SH-SY5Y (cell line): ENCODE measurements around the gene MARCHF3.

Source experiments
- GATA2 ChIP-seq: IDR thresholded peaks from 2 replicates; pipeline ENCODE4 v1.6.1; 2011; ENCODE audit warnings: mild to moderate bottlenecking, low read depth, low read length
- GATA3 ChIP-seq: IDR thresholded peaks from 2 replicates; pipeline ENCODE4 v1.6.1; 2011; ENCODE audit warnings: low read depth, mild to moderate bottlenecking, low read length, moderate library complexity

The MARCHF3 gene

GRCh38 chr5:126984632-126985031 lies 45.7 kb downstream of the MARCHF3 start:
- no peak for TF ChIP-seq GATA3
- TF ChIP-seq GATA2 = no peak

GRCh38 chr5:126983874-126984266 lies 46.5 kb downstream of the MARCHF3 start:
- no peak for TF ChIP-seq GATA3
- TF ChIP-seq GATA2 = no peak

- no peak for TF ChIP-seq GATA2
- no peak for TF ChIP-seq GATA3
Observed at GRCh38 chr5:126982926-126983873, 47.2 kb downstream of the MARCHF3 start.

- TF ChIP-seq GATA3 (no peak), GATA2 (no peak)
Observed at GRCh38 chr5:126982202-126982601, 48.2 kb downstream of the MARCHF3 start.

- TF ChIP-seq GATA3 = no peak
- TF ChIP-seq GATA2 = no peak
Observed at GRCh38 chr5:126981701-126982100, 48.7 kb downstream of the MARCHF3 start.

- TF ChIP-seq GATA2 (no peak), GATA3 (no peak)
Observed at GRCh38 chr5:126981222-126981621, 49.1 kb downstream of the MARCHF3 start.

GRCh38 chr5:126978258-126978657 lies 52.1 kb downstream of the MARCHF3 start:
- TF ChIP-seq GATA2 = no peak
- TF ChIP-seq GATA3 = no peak

- TF ChIP-seq GATA3 (no peak), GATA2 (no peak)
Observed at GRCh38 chr5:126976520-126977172, 53.7 kb downstream of the MARCHF3 start.

- TF ChIP-seq GATA3 (no peak), GATA2 (no peak)
Observed at GRCh38 chr5:126975796-126976195, 54.6 kb downstream of the MARCHF3 start.

GRCh38 chr5:126973193-126973592 lies 57.2 kb downstream of the MARCHF3 start:
- TF ChIP-seq GATA2 = no peak
- TF ChIP-seq GATA3 = no peak

GRCh38 chr5:126972062-126972895 lies 58.1 kb downstream of the MARCHF3 start:
- no peak for TF ChIP-seq GATA3
- TF ChIP-seq GATA2 = no peak

GRCh38 chr5:126971455-126972031 lies 58.8 kb downstream of the MARCHF3 start:
- TF ChIP-seq GATA2 = no peak
- TF ChIP-seq GATA3 = no peak

- TF ChIP-seq GATA3 (no peak), GATA2 (no peak)
Observed at GRCh38 chr5:126970517-126971017, 59.8 kb downstream of the MARCHF3 start.

GRCh38 chr5:126969548-126969947 lies 60.8 kb downstream of the MARCHF3 start:
- TF ChIP-seq GATA3 = no peak
